NB4 (cell line): ENCODE data around the gene FANK1.

Experiments
- DNase-seq: peaks from one replicate; pipeline ENCODE4 v3.0.0; 2010; ENCODE audit warnings: low read depth
- H3K4me3 ChIP-seq: one replicate; pipeline ENCODE4 v1.5.1; 2011; ENCODE audit warnings: mild to moderate bottlenecking, low read depth, low read length, moderate library complexity
- CTCF ChIP-seq: IDR thresholded peaks from one replicate; pipeline ENCODE4 v1.5.1; 2012; ENCODE audit warnings: low read depth, low read length
- MAX ChIP-seq: IDR thresholded peaks from 2 replicates; pipeline ENCODE4 v1.6.1; 2011; ENCODE audit warnings: low read depth, low read length
- MYC ChIP-seq: IDR thresholded peaks from 2 replicates; pipeline ENCODE4 v1.6.1; 2011; ENCODE audit warnings: low read depth, low read length
- POLR2A ChIP-seq: IDR thresholded peaks from 2 replicates; pipeline ENCODE4 v1.6.1; 2011; ENCODE audit warnings: mild to moderate bottlenecking; ENCODE audit not compliant: insufficient read length; ENCODE audit errors: extremely low read depth

The FANK1 gene

GRCh38 chr10:125984346-125984745 lies 88.0 kb downstream of the FANK1 start:
- TF ChIP-seq MYC: no peak
- TF ChIP-seq MAX: no peak
- TF ChIP-seq POLR2A: no peak
- TF ChIP-seq CTCF: no peak
- no peak overlapping the region for H3K4me3 ChIP-seq
- no peak for DNase-seq

GRCh38 chr10:125984865-125985495 lies 88.6 kb downstream of the FANK1 start:
- DNase-seq: peak; percentile 23
- TF ChIP-seq MAX: no peak
- TF ChIP-seq POLR2A: no peak
- TF ChIP-seq CTCF: no peak
- no peak for TF ChIP-seq MYC
- H3K4me3 ChIP-seq: no peak overlapping the region

- no peak for DNase-seq
- no peak overlapping the region for H3K4me3 ChIP-seq
- TF ChIP-seq POLR2A (no peak), CTCF (no peak), MAX (no peak), MYC (no peak)
Observed at GRCh38 chr10:125985557-125986240, 89.3 kb downstream of the FANK1 start.

- no peak overlapping the region for H3K4me3 ChIP-seq
- no peak for TF ChIP-seq POLR2A
- no peak for TF ChIP-seq MYC
- no peak for TF ChIP-seq CTCF
- TF ChIP-seq MAX: no peak
- no peak for DNase-seq
Observed at GRCh38 chr10:125989791-125990190, 93.4 kb downstream of the FANK1 start.

GRCh38 chr10:125990974-125991373 lies 94.6 kb downstream of the FANK1 start:
- no peak overlapping the region for H3K4me3 ChIP-seq
- TF ChIP-seq MAX: no peak
- TF ChIP-seq CTCF: no peak
- TF ChIP-seq MYC: no peak
- no peak for TF ChIP-seq POLR2A
- no peak for DNase-seq

GRCh38 chr10:125991392-125991791 lies 95.0 kb downstream of the FANK1 start:
- no peak for TF ChIP-seq MAX
- TF ChIP-seq CTCF: no peak
- TF ChIP-seq POLR2A: no peak
- no peak for TF ChIP-seq MYC
- no peak overlapping the region for H3K4me3 ChIP-seq
- no peak for DNase-seq
